HG02678 (cell line): Measurements from ENCODE around the gene RNASE2.
A peak's percentile ranks its signal among the peaks of the same experiment; 100 is the strongest.
"Not testable (repeated sequence)": the region's sequence is repeated elsewhere in the genome, so short reads cannot be mapped to it uniquely, and the experiment has no call there.

ENCODE experiments used
- ATAC-seq: cut with Tn5 transposase; IDR thresholded peaks from one replicate; pipeline ENCODE4 v1.9.1; 2021; ENCODE audit warnings: mild to moderate bottlenecking, moderate library complexity; ENCODE audit not compliant: unreplicated experiment

RNASE2 gene

GRCh38 chr14:20980906-20981305 lies 25.6 kb downstream of the RNASE2 start:
- no peak for ATAC-seq

DNA sequence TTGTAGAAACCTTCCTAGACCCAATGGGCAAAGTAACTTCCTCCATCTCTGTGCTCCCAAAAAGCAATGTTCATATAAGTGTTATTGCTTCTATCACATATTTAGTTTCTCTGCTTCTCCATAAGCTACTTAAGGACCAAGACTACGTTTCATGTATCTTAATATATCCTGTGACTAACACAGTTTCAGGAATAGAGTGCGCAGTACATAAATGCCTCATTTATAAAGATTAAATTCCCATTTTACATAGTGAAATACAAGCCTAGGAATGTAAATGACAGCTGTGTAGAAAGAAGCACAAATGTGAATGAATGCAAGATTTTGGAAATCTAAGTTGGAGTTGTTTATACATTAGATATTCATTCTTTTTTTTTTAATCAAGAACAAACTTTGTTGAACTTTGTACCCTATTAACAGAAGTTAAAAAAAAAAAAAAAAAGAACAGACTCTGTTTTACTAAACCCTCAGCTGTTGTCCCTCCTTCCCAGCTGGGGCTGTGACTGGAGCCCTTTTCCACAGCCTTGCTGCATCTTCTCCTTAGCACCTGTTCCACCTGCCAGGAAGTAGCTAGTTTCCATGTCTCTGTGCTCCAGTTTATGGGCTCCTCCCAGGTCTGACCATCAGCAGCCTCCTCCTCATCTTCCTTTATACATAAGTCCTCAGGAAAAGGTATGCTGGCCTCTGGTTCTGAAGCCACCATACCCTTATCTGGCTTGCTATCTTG lies 27.5 kb downstream of the RNASE2 start:
- no peak for ATAC-seq

GRCh38 chr14:20985650-20986049 lies 30.4 kb downstream of the RNASE2 start:
- ATAC-seq = not testable (repeated sequence)

DNA sequence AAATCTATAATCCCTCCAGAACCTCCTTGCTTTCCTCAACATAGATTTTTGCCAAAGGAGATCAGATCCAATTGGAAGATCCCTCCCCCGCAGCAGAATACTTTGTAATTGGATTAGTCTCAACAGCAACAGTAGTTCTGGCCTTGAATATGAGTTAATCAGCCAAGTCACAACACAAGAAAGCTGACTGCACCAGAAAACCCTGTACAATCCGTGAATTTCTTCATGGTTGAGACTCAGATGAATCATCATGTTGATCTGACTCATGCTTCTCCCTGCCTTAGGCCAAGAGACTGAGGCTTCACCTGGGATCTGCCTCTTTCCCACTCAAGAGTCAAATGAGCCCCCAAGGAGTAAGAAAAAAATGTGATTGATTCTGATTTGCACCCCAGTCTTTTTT lies 31.5 kb downstream of the RNASE2 start:
- no peak for ATAC-seq

DNA sequence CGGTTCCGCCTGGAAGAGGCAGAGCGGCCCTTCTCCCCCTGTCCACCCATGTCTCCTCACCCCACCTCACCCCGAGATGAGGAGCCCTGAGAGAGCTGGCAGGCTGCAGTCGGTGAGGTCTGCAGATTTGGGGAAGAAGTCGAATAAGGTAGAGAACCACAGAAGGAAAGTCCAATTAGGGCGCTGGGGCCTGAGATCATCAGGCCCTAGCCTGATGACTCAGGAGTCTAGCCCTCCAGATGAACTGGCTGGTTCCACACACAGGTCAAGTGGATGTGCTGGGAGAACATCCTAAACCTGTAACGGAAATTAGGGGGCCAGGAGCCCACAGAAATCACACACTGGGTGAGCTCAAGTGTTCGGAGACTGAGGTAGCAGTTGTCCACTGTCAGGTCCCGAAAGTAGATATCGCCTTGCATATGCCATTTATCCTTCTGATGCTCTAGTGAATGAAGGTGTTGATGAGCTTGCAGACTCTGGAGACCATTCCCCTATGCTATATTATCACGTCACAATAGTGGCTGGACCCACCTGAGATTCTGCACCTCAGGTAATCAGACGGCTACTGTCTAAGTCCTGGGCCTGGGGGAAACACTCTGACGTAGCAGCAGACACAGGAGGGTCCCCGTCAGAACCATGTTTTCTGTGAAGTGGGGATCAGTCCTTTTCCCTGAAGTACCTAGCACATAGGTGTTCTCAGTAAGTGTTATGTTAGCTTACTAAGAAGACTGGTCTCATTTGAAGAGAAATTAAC lies 33.6 kb downstream of the RNASE2 start:
- ATAC-seq = no peak

- ATAC-seq = no peak
These were observed 34.1 kb downstream of the RNASE2 start for GRCh38 chr14:20989471-20989786.

DNA sequence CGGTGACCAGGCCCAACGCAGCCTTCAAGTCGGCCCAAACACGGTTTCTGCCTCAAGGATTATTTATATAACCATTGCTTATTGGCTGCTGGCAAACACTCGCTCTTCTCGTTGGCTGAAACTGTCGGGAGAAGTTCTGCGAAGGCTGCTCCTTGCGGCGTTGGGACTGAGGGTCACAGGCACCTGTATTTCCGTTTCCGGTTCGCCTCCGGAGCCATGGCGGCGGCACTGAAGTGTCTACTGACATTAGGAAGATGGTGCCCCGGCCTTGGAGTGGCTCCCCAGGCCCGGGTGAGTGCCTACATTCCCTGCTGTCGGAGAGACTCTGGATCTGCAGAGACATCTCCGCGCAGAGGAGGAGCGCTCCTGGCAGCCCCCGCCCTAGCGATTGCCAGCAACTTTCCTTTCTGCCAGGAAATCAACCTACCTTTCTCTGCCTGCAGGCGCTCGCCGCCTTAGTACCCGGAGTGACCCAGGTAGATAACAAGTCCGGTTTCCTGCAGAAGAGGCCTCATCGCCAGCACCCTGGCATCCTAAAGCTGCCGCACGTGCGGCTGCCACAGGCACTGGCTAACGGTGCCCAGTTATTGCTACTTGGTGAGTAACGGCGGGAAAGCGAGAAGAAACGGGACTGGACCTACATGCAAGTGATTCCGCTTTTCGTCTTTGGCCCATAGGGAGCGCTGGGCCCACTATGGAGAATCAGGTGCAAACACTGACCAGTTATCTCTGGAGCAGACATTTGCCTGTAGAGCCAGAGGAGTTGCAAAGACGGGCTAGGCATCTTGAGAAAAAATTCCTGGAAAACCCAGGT lies 34.7 kb downstream of the RNASE2 start, which contains the start of gene METTL17:
Gene METTL17, plus strand, starts transcription at position 194 of the 814 bp plus-strand sequence. Its CDS starts 23 bp downstream, at position 217.
- peak; percentile 97 for ATAC-seq

GRCh38 chr14:20996521-20996920 lies 41.2 kb downstream of the RNASE2 start:
- no peak for ATAC-seq

DNA sequence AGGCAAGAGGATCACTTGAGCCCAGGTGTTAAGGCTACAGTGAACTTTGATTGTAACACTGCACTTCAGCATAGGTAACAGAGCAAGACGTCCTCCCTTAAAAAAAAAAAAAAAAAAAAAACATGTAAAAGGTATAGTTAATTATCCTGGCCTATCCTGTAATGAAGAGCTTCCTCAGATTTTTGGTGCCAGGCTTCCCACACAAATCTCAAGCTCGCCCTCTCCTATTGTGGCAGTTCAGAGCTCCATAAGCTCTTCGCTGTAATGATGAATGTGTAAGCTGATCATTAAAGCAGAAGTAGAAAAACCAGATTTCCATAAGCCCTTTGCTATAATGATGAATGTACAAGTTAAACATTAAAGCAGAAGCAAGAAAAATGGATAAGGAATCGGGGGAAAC lies 41.8 kb downstream of the RNASE2 start:
- ATAC-seq = no peak

GRCh38 chr14:20997564-20997963 lies 42.3 kb downstream of the RNASE2 start:
- no peak for ATAC-seq

- ATAC-seq = no peak
These were observed 42.9 kb downstream of the RNASE2 start for GRCh38 chr14:20998139-20998538.

GRCh38 chr14:20998674-20999366 lies 43.5 kb downstream of the RNASE2 start, which contains the start of gene SLC39A2:
TSS of gene SLC39A2 (plus strand) at chr14:20999293. CDS start at chr14:20999447, 154 bp downstream.
- no peak for ATAC-seq

DNA sequence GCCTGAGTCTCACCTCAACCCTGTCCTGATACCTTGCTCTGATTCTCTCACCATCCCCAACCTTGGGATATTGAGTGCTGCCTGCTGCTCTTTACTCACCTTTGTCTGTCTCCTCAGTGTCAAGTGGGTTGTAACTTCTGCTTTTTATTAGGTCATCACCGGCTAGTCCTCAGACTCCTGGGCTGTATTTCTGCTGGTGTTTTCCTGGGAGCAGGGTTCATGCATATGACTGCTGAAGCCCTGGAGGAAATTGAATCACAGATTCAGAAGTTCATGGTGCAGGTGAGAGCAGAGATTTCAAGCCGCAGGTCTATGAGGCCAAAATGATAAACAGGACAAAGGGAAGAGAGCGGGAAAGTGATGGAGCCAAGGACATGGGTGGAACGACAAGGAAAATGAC lies 44.3 kb downstream of the RNASE2 start:
- no peak for ATAC-seq

- ATAC-seq = no peak
These were observed 45.9 kb downstream of the RNASE2 start for GRCh38 chr14:21001218-21001617.

DNA sequence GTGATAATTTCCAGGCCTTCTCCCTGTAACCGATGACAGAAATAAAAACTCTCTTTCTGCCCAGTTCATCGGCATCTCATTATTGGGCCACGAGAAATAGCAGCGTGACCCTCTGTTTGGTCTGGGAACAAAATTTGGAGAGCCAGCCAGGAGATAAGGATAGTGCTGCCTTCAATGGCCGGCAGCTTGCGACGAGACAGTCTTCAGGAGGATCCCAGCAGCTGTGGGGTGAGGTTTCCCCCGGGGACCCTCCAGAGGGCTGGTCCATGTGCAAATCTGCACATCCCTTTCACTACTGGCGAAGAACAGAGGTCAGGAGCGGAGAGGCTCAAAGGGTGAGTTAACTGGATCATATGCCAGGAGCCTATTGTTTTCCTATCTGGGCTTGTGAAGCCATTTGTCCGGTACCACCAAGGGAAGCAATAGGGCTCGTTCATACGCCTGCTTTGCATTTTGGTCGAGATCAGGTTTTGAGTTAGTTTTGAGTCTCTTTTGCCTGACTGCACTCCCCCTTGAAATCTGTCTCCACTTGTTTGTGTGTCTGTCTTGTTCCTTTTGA lies 48.6 kb downstream of the RNASE2 start:
- ATAC-seq = no peak
